GM23338 (cell line): Measurements from ENCODE around the gene RPLP2. TPM values are rescaled to one million over a fixed set of nuclear protein-coding genes. Genes with fewer than 3 reads are reported as not detected.

Source experiments
- EZH2phosphoT487 ChIP-seq: fragments of 200-600 bp; sonication (generic); IDR thresholded peaks from one replicate; pipeline ENCODE4 v1.8.1; 2018; ENCODE audit warnings: antibody characterized with exemption; ENCODE audit not compliant: unreplicated experiment
- NANOG ChIP-seq: IDR thresholded peaks from 2 replicates; pipeline ENCODE4 v1.6.1; 2016; ENCODE audit warnings: antibody characterized with exemption, borderline replicate concordance
- POLR2AphosphoS5 ChIP-seq: IDR thresholded peaks from 2 replicates; pipeline ENCODE4 v1.6.1; 2016; ENCODE audit warnings: antibody characterized with exemption, low read depth
- STAT1 ChIP-seq: IDR thresholded peaks from one replicate; pipeline ENCODE4 v1.6.1; 2016; ENCODE audit warnings: antibody characterized with exemption; ENCODE audit not compliant: unreplicated experiment
- polyA plus RNA-seq: library from polyadenylated mRNA; unstranded; fragments of >200 nt; fragmentation: Nextera tagmentation; extraction: Ambion mirVana; gene quantifications from 2 replicates; pipeline ENCODE4 v1.2.1, GENCODE V29; 2016
- total RNA-seq: library from RNA; depleted of rRNA; stranded (reverse); fragments of >200 nt; shearing (Covaris generic); gene quantifications from 2 replicates; pipeline ENCODE4 v1.2.3, GENCODE V29; 2014
- TF ChIP-seq, protein P1 (sequence below): fragments of 250-450 bp; sonication (Bioruptor Pico); IDR thresholded peaks from 2 replicates; pipeline ENCODE4 v1.5.0; 2020; ENCODE audit warnings: mild to moderate bottlenecking, moderate library complexity
- TF ChIP-seq, protein P2 (sequence below), 2 experiments: fragments of 200-600 bp in 1 of 2; sonication (generic) in 1 of 2; conservative IDR thresholded peaks; 2 replicates each; pipeline versions ENCODE4 v1.5.1 to v1.6.1; 2016 to 2017; ENCODE audit warnings: antibody characterized with exemption in 2 of 2, low read depth in 2 of 2, mild to moderate bottlenecking in 2 of 2, moderate library complexity in 1 of 2
- TF ChIP-seq, protein P3 (sequence below): IDR thresholded peaks from one replicate; pipeline ENCODE4 v1.6.1; 2018; ENCODE audit warnings: antibody characterized with exemption; ENCODE audit not compliant: unreplicated experiment
- TF ChIP-seq, protein P4 (sequence below): IDR thresholded peaks from 2 replicates; pipeline ENCODE4 v1.6.1; 2016; ENCODE audit warnings: antibody characterized with exemption

RPLP2 gene
- total and polyA plus RNA-seq, 2 experiments from 2014 or later: 518 to 1,782 TPM

DNA sequence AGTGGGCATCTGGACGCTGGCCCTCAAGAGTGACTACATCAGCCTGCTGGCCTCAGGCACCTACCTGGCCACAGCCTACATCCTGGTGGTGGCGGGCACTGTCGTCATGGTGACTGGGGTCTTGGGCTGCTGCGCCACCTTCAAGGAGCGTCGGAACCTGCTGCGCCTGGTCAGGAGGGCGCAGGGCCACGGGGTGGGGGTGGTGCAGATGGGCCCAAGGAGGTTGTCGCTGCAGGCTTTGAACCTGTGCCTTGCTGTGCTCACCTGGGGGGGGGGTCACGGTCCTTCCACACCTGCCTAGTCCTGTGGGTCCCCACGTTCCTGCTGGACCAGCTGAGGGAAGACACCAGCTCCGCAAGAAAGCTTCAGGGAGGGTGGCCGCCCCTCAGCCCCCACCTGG lies 26.5 kb downstream of the RPLP2 start (continued):
- TF ChIP-seq, protein P1, sequence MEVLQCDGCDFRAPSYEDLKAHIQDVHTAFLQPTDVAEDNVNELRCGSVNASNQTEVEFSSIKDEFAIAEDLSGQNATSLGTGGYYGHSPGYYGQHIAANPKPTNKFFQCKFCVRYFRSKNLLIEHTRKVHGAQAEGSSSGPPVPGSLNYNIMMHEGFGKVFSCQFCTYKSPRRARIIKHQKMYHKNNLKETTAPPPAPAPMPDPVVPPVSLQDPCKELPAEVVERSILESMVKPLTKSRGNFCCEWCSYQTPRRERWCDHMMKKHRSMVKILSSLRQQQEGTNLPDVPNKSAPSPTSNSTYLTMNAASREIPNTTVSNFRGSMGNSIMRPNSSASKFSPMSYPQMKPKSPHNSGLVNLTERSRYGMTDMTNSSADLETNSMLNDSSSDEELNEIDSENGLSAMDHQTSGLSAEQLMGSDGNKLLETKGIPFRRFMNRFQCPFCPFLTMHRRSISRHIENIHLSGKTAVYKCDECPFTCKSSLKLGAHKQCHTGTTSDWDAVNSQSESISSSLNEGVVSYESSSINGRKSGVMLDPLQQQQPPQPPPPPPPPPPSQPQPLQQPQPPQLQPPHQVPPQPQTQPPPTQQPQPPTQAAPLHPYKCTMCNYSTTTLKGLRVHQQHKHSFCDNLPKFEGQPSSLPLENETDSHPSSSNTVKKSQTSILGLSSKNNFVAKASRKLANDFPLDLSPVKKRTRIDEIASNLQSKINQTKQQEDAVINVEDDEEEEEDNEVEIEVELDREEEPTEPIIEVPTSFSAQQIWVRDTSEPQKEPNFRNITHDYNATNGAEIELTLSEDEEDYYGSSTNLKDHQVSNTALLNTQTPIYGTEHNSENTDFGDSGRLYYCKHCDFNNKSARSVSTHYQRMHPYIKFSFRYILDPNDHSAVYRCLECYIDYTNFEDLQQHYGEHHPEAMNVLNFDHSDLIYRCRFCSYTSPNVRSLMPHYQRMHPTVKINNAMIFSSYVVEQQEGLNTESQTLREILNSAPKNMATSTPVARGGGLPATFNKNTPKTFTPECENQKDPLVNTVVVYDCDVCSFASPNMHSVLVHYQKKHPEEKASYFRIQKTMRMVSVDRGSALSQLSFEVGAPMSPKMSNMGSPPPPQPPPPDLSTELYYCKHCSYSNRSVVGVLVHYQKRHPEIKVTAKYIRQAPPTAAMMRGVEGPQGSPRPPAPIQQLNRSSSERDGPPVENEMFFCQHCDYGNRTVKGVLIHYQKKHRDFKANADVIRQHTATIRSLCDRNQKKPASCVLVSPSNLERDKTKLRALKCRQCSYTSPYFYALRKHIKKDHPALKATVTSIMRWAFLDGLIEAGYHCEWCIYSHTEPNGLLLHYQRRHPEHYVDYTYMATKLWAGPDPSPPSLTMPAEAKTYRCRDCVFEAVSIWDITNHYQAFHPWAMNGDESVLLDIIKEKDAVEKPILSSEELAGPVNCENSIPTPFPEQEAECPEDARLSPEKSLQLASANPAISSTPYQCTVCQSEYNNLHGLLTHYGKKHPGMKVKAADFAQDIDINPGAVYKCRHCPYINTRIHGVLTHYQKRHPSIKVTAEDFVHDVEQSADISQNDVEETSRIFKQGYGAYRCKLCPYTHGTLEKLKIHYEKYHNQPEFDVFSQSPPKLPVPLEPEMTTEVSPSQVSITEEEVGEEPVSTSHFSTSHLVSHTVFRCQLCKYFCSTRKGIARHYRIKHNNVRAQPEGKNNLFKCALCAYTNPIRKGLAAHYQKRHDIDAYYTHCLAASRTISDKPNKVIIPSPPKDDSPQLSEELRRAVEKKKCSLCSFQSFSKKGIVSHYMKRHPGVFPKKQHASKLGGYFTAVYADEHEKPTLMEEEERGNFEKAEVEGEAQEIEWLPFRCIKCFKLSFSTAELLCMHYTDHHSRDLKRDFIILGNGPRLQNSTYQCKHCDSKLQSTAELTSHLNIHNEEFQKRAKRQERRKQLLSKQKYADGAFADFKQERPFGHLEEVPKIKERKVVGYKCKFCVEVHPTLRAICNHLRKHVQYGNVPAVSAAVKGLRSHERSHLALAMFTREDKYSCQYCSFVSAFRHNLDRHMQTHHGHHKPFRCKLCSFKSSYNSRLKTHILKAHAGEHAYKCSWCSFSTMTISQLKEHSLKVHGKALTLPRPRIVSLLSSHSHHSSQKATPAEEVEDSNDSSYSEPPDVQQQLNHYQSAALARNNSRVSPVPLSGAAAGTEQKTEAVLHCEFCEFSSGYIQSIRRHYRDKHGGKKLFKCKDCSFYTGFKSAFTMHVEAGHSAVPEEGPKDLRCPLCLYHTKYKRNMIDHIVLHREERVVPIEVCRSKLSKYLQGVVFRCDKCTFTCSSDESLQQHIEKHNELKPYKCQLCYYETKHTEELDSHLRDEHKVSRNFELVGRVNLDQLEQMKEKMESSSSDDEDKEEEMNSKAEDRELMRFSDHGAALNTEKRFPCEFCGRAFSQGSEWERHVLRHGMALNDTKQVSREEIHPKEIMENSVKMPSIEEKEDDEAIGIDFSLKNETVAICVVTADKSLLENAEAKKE (CRISPR knock-in tag): no peak
- TF ChIP-seq, protein P2, sequence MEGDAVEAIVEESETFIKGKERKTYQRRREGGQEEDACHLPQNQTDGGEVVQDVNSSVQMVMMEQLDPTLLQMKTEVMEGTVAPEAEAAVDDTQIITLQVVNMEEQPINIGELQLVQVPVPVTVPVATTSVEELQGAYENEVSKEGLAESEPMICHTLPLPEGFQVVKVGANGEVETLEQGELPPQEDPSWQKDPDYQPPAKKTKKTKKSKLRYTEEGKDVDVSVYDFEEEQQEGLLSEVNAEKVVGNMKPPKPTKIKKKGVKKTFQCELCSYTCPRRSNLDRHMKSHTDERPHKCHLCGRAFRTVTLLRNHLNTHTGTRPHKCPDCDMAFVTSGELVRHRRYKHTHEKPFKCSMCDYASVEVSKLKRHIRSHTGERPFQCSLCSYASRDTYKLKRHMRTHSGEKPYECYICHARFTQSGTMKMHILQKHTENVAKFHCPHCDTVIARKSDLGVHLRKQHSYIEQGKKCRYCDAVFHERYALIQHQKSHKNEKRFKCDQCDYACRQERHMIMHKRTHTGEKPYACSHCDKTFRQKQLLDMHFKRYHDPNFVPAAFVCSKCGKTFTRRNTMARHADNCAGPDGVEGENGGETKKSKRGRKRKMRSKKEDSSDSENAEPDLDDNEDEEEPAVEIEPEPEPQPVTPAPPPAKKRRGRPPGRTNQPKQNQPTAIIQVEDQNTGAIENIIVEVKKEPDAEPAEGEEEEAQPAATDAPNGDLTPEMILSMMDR (conservative IDR thresholded peaks at IDR 0.05; ENCODE audit: low read depth in 2 of 2): no peak
- TF ChIP-seq, protein P3, sequence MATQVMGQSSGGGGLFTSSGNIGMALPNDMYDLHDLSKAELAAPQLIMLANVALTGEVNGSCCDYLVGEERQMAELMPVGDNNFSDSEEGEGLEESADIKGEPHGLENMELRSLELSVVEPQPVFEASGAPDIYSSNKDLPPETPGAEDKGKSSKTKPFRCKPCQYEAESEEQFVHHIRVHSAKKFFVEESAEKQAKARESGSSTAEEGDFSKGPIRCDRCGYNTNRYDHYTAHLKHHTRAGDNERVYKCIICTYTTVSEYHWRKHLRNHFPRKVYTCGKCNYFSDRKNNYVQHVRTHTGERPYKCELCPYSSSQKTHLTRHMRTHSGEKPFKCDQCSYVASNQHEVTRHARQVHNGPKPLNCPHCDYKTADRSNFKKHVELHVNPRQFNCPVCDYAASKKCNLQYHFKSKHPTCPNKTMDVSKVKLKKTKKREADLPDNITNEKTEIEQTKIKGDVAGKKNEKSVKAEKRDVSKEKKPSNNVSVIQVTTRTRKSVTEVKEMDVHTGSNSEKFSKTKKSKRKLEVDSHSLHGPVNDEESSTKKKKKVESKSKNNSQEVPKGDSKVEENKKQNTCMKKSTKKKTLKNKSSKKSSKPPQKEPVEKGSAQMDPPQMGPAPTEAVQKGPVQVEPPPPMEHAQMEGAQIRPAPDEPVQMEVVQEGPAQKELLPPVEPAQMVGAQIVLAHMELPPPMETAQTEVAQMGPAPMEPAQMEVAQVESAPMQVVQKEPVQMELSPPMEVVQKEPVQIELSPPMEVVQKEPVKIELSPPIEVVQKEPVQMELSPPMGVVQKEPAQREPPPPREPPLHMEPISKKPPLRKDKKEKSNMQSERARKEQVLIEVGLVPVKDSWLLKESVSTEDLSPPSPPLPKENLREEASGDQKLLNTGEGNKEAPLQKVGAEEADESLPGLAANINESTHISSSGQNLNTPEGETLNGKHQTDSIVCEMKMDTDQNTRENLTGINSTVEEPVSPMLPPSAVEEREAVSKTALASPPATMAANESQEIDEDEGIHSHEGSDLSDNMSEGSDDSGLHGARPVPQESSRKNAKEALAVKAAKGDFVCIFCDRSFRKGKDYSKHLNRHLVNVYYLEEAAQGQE: no peak
- TF ChIP-seq STAT1 (no peak), POLR2AphosphoS5 (no peak), EZH2phosphoT487 (no peak), NANOG (no peak)
- TF ChIP-seq, protein P4, sequence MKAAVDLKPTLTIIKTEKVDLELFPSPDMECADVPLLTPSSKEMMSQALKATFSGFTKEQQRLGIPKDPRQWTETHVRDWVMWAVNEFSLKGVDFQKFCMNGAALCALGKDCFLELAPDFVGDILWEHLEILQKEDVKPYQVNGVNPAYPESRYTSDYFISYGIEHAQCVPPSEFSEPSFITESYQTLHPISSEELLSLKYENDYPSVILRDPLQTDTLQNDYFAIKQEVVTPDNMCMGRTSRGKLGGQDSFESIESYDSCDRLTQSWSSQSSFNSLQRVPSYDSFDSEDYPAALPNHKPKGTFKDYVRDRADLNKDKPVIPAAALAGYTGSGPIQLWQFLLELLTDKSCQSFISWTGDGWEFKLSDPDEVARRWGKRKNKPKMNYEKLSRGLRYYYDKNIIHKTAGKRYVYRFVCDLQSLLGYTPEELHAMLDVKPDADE: no peak
